Activated CD8-positive, alpha-beta memory T cell treated with anti-CD3 and anti-CD28 coated beads, Interleukin-2, amount 50 U/mL, for 24 hours (primary cell): ENCODE data around the gene PCDHB14.
"Not testable (repeated sequence)": the region's sequence is repeated elsewhere in the genome, so short reads cannot be mapped to it uniquely, and the experiment has no call there.

Experiments used
- DNase-seq: peaks from one replicate; pipeline ENCODE4 v3.0.0-alpha.2; 2020; ENCODE audit errors: extremely low read depth

The PCDHB14 gene

DNA sequence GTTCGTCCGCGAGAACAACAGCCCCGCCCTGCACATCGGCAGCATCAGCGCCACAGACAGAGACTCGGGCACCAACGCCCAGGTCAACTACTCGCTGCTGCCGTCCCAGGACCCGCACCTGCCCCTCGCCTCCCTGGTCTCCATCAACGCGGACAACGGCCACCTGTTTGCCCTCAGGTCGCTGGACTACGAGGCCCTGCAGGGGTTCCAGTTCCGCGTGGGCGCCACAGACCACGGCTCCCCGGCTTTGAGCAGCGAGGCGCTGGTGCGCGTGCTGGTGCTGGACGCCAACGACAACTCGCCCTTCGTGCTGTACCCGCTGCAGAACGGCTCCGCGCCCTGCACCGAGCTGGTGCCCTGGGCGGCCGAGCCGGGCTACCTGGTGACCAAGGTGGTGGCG is 12.9 kb upstream of the PCDHB14 start:
- not testable (repeated sequence) for DNase-seq

DNA sequence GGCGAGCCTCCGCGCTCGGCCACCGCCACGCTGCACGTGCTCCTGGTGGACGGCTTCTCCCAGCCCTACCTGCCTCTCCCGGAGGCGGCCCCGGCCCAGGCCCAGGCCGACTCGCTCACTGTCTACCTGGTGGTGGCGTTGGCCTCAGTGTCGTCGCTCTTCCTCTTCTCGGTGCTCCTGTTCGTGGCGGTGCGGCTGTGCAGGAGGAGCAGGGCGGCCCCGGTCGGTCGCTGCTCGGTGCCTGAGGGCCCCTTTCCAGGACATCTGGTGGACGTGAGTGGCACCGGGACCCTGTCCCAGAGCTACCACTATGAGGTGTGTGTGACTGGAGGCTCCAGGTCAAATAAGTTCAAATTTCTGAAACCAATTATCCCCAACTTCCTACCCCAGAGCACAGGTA is 12.3 kb upstream of the PCDHB14 start:
- DNase-seq = not testable (repeated sequence)

DNA sequence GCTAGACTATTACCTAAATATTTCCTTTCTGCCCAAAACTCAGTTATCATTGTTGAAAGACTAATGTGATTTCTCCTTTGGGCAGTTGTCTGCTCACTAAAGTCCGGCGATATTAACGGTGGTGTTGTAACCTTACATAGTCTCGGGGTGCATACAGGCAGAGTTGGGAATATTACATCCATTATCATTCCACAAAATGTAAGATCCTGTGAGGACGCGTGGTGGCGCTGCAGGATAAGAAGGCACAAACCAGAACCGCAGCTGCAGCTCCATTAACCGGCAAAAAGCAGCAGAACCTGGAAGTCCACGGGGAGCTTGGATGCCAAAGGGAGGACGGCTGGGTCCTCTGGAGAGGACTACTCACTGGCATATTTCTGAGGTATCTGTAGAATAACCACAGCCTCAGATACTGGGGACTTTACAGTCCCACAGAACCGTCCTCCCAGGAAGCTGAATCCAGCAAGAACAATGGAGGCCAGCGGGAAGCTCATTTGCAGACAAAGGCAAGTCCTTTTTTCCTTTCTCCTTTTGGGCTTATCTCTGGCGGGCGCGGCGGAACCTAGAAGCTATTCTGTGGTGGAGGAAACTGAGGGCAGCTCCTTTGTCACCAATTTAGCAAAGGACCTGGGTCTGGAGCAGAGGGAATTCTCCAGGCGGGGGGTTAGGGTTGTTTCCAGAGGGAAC is 9.3 kb upstream of the PCDHB14 start, which contains the start of gene PCDHB13:
TSS of gene PCDHB13 (plus strand) at position 264 of the 684 bp plus-strand sequence. CDS start at position 469, 205 bp downstream.
- DNase-seq = not testable (repeated sequence)

DNA sequence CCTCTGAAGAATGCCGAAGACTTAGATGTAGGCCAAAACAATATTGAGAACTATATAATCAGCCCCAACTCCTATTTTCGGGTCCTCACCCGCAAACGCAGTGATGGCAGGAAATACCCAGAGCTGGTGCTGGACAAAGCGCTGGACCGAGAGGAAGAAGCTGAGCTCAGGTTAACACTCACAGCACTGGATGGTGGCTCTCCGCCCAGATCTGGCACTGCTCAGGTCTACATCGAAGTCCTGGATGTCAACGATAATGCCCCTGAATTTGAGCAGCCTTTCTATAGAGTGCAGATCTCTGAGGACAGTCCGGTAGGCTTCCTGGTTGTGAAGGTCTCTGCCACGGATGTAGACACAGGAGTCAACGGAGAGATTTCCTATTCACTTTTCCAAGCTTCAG is 8.6 kb upstream of the PCDHB14 start:
- DNase-seq = not testable (repeated sequence)

DNA sequence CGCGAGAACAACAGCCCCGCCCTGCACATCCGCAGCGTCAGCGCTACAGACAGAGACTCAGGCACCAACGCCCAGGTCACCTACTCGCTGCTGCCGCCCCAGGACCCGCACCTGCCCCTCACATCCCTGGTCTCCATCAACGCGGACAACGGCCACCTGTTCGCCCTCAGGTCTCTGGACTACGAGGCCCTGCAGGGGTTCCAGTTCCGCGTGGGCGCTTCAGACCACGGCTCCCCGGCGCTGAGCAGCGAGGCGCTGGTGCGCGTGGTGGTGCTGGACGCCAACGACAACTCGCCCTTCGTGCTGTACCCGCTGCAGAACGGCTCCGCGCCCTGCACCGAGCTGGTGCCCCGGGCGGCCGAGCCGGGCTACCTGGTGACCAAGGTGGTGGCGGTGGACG is 7.6 kb upstream of the PCDHB14 start:
- DNase-seq = not testable (repeated sequence)

DNA sequence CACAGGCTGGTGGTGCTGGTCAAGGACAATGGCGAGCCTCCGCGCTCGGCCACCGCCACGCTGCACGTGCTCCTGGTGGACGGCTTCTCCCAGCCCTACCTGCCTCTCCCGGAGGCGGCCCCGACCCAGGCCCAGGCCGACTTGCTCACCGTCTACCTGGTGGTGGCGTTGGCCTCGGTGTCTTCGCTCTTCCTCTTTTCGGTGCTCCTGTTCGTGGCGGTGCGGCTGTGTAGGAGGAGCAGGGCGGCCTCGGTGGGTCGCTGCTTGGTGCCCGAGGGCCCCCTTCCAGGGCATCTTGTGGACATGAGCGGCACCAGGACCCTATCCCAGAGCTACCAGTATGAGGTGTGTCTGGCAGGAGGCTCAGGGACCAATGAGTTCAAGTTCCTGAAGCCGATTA is 7.1 kb upstream of the PCDHB14 start:
- not testable (repeated sequence) for DNase-seq

DNA sequence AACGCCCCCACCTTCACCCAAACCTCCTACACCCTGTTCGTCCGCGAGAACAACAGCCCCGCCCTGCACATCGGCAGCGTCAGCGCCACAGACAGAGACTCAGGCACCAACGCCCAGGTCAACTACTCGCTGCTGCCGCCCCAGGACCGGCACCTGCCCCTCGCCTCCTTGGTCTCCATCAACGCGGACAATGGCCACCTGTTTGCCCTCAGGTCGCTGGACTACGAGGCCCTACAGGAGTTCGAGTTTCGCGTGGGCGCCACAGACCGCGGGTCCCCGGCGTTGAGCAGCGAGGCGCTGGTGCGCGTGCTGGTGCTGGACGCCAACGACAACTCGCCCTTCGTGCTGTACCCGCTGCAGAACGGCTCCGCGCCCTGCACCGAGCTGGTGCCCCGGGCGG is 1.7 kb downstream of the PCDHB14 start:
- not testable (repeated sequence) for DNase-seq

DNA sequence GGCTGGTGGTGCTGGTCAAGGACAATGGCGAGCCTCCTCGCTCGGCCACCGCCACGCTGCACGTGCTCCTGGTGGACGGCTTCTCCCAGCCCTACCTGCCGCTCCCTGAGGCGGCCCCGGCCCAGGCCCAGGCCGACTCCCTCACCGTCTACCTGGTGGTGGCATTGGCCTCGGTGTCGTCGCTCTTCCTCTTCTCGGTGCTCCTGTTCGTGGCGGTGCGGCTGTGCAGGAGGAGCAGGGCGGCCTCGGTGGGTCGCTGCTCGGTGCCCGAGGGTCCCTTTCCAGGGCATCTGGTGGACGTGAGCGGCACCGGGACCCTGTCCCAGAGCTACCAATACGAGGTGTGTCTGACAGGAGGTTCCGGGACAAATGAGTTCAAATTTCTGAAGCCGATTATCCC is 2.3 kb downstream of the PCDHB14 start:
- not testable (repeated sequence) for DNase-seq

DNA sequence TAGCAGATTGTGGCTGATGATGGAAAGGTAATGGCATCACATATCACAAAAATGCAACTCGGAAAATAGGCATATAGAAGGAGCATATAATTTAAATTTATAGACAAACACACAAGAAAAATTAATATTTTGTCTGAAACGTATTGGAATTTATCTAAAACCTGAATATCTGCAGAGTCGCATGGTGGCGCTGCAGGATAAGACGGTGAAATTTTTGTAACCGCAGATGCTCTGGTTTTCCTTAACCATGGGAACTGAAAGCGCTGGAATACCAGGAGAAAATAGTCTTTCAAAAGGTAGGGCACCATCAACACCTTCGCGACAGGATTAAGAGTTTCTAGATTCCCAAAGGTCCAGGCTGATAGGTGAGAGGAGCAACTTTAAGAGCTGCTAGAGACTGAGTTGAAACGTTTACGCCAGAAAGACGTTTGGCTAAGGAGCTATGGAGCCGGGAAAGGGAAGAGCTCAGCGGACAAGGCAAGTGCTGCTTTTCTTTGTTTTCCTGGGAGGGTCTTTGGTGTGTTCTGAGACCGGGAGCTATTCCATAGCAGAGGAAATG is 11.0 kb downstream of the PCDHB14 start:
- no peak for DNase-seq

DNA sequence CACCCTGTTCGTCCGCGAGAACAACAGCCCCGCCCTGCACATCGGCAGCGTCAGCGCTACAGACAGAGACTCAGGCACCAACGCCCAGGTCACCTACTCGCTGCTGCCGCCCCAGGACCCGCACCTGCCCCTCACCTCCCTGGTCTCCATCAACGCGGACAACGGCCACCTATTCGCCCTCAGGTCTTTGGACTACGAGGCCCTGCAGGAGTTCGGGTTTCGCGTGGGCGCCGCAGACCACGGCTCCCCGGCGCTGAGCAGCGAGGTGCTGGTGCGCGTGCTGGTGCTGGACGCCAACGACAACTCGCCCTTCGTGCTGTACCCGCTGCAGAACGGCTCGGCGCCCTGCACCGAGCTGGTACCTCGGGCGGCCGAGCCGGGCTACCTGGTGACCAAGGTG is 12.8 kb downstream of the PCDHB14 start:
- not testable (repeated sequence) for DNase-seq

DNA sequence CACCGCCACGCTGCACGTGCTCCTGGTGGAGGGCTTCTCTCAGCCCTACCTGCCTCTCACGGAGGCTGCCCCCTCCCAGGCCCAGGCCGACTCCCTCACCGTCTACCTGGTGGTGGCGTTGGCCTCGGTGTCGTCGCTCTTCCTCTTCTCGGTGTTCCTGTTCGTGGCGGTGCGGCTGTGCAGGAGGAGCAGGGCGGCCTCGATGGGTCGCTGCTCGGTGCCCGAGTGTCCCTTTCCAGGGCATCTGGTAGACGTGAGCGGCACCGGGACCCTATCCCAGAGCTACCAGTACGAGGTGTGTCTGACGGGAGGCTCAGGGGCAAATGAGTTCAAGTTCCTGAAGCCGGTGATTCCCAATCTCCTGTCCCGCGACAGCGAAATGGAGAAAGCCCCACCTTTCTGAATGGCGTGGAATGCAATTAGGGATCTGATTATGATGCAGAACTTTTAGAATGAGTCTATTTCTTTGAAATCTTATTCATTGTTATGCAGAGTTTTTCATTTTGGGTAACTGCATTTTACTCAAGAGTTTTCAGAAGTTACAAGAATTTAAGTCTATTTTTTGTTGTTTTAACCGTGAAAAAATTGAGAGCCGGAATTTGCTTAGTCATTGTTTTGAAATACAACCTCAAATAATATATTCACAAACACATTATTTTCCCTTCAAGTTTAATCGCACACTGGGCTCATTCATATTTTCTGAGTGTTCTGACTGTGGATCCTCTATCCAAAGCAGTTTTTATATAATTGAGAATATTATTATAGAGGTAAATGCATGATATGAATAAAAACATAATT is 13.6 kb downstream of the PCDHB14 start:
- DNase-seq = no peak

DNA sequence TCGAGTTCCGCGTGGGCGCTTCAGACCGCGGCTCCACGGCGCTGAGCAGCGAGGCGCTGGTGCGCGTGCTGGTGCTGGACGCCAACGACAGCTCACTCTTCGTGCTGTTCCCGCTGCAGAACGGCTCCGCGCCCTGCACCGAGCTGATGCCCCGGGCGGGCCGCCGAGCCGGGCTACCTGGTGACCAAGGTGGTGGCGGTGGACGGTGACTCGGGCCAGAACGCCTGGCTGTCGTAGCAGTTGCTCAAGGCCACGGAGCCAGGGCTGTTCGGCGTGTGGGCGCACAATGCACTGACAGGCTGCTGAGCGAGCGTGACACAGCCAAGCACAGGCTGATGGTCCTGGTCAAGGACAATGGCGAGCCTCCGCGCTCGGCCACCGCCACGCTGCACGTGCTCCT is 18.4 kb downstream of the PCDHB14 start:
- DNase-seq = no peak

DNA sequence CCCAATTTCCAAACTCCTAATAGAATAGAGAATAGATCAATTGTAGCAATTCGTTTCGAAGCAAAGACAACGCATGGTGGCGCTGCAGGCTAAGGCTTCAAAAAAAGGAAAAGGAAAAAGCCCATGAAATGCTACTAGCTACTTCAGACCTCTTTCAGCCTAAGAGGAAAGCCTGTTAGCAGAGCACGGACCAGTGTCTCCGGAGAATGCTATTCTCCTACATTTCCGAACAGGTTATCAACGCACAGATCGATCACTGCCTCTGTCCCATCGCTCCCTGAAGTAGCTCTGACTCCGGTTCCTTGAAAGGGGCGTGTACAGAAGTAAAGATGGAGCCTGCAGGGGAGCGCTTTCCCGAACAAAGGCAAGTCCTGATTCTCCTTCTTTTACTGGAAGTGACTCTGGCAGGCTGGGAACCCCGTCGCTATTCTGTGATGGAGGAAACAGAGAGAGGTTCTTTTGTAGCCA is 22.1 kb downstream of the PCDHB14 start, which contains the start of gene PCDHB15:
TSS of gene PCDHB15 (plus strand) at position 146 of the 468 bp plus-strand sequence. CDS start at position 330, 184 bp downstream.
- DNase-seq = no peak

DNA sequence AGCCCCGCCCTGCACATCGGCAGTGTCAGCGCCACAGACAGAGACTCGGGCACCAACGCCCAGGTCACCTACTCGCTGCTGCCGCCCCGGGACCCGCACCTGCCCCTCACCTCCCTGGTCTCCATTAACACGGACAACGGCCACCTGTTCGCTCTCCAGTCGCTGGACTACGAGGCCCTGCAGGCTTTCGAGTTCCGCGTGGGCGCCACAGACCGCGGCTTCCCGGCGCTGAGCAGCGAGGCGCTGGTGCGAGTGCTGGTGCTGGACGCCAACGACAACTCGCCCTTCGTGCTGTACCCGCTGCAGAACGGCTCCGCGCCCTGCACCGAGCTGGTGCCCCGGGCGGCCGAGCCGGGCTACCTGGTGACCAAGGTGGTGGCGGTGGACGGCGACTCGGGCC is 23.8 kb downstream of the PCDHB14 start:
- not testable (repeated sequence) for DNase-seq

DNA sequence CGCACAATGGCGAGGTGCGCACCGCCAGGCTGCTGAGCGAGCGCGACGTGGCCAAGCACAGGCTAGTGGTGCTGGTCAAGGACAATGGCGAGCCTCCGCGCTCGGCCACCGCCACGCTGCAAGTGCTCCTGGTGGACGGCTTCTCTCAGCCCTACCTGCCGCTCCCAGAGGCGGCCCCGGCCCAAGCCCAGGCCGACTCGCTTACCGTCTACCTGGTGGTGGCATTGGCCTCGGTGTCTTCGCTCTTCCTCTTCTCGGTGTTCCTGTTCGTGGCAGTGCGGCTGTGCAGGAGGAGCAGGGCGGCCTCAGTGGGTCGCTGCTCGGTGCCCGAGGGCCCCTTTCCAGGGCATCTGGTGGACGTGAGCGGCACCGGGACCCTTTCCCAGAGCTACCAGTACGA is 24.3 kb downstream of the PCDHB14 start:
- not testable (repeated sequence) for DNase-seq

DNA sequence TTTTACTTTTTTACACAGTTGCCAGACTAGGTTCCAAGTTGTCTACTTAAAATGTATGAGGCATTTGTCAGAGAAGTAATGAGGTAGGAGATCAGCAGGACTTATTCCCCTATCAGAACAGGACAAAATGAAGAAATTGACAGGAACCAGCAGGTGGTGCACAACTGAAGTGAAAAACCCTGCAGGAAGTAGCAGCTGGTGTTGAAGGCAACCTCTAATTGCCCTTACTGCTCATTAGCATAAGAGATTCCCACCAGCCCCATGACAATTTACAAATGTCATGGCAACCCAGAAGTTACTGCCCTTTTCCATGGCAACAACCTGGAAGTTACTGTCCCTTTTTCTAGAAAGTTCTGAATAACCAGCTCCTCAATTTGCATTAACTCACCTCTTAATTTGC is 27.4 kb downstream of the PCDHB14 start:
- no peak for DNase-seq

DNA sequence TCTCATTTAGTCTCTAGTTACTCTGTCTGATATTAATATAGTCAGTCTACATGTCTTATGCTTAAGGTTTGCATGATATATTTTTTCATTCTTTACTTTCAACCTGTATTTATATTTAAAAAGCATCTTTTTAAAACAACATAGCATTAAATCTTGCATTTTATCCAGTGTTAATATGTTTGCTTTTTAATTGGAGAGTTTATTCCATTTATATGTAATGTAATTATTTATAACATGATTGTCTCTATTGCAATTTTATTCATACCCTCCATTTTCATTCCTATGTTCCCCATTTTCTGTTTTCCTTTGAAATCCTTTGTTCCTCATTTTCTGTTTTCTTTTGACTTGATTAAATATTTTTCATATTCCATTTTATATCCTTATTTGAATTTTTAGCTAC is 35.3 kb downstream of the PCDHB14 start:
- DNase-seq = no peak

DNA sequence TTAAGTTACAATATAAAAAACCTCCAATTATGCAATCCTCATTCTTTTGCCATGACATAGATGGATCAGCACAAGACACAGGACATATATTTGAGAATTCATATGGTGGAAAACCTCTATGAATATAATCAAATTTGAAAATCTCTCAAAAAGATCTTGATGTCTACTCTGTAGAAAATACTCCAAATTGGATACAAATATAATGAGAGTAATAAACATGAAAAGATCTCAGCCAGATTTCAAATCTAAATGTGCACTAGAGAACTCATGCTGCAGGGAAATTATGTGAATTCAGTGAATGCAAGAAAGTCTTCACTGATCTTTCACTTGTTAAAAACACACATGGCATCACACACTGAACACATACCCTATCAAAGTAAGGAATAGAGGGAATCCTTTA is 35.8 kb downstream of the PCDHB14 start:
- DNase-seq = no peak

DNA sequence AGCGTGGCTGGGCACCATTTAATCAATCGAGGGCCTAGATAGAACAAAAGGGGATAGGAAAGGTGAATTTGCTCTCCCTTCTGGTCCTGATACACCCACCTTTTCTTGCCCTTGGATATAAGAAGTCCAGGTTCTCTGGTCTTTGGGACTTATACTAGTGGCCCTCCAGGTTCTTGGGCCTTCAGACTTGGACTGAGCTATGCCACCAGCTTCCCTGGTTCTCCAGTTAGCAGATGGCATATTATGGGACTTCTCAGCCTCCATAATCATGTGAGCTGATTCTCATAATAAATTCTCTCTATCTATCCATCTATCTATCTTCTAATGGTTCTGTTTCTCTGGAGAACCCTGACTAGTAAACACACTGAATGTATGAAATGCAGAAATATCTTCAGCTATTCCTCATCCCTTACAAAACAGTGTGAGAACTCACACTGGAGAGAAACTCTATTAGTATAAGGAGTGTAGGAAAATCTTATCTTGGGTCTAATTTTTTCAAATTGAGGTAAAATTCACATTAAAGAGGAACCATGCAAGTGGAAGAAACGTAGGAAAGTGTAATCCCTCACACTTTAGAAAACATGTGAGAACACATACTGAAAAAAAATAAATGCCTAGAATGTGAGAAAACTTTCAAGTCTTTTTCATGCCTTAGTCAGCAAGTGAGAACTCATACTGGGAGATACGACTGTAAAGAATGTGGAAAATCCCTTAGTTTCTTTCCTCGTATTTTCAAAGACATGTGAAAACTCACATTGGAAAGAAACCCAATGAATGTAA is 37.5 kb downstream of the PCDHB14 start:
- DNase-seq = no peak

DNA sequence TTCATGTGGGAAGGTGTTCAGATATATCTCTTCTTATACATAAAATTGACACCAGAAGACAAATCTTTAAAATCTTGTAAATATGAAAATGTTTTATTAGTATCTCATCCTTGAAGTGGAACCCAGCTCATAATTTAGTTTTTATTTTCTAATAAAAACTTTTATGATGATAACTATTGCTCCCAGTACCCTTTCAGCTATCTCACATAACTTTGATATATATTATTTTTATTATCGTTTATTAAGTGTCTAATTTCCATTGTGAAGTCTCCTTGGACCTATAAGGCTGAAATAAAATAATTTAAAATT is 38.0 kb downstream of the PCDHB14 start:
- no peak for DNase-seq

DNA sequence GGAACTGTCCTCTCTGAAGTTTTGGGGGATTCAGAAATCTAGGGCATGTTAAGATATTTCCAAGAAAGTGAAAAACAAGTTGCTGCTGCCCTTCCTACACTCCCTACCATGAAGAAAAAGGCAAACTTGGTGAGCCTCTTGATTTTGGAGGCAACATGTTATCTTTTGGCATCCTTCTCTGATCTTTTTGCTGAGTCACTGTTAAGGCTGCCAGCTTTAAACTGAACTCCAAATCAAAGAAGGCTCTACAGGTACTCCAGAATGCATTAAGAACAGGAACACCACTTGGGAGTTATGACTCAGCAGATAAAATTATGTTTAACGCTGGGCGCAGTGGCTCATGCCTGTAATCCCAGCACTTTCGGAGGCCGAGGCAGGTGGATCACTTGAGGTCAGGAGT is 46.1 kb downstream of the PCDHB14 start:
- no peak for DNase-seq

DNA sequence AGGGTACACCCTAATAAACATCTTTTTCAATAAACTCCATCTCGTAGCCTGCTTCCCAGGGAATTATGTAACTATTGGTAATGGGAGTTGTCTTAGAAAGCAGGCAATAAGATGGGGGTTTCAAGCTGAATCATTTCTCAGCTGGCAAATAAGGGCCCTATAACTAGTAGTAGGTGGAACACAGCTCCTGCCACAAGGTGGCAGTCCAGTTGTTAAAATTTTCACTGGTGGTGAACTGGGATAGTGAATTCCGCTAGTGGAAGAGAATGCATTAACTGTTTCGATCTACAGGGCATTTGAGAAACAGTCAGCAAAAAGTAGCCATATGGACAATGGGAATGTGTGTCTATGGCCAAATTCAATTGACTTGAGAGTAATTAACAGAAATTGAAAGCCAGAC is 49.8 kb downstream of the PCDHB14 start:
- no peak for DNase-seq
